HG03139 (cell line): ENCODE data around the gene MEOX2.

Experiments
- ATAC-seq: cut with Tn5 transposase; IDR thresholded peaks from one replicate; pipeline ENCODE4 v1.9.1; 2021; ENCODE audit not compliant: unreplicated experiment

Gene MEOX2

GRCh38 chr7:15566476-15566875 is 120.0 kb downstream of the MEOX2 start:
- no peak for ATAC-seq

DNA sequence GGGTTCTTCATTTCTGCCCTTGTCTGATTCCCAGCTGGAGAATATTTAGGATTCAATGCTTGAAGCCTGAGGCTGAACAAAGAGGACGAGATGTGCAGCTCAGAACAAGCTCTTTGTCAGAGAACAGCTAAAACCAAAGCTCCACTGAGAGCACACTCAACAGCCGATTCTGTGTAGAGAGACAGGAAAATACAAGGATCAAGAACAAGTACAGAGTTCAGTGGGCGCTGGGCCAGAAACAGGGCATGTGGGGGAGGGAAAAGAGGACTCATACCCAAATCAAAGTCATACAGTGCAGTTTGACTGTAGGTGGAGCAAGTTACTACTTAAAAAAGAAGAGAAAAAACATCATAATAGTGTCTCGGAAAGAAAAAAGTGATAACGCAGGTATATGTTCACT is 124.6 kb downstream of the MEOX2 start, which contains the start of gene AGMO:
Gene AGMO, minus strand, starts transcription at position 181 of the 400 bp plus-strand sequence.
- ATAC-seq = no peak
